ENCODE results near the gene KLK11. TPM values are rescaled to one million over a fixed set of nuclear protein-coding genes. Genes with fewer than 3 reads are reported as not detected.

Gene KLK11
- total RNA-seq, 4 donors from 2014 or later, result 1.3 TPM; not detected in 3

- no peak overlapping the region for H3K27ac ChIP-seq
- peaks cover 0 to 31% (median 1%) of the 10 kb centered on the region in 4 donors for H3K4me1 ChIP-seq
- H3K36me3 ChIP-seq, result no peaks in the 10 kb centered on the region
- 88 to 94% methylated on average over 18 to 19 of the region's 19 CpGs for WGBS, 2 donors
- peaks cover 0 to 5% (median 0%) of the 10 kb centered on the region in 4 donors for H3K9me3 ChIP-seq
- TF ChIP-seq POLR2A (IDR thresholded peaks at IDR 0.05) (no peak), EP300 (IDR thresholded peaks at IDR 0.05) (no peak), CTCF (IDR thresholded peaks at IDR 0.05) (no peak)
- H3K27me3 ChIP-seq, result peaks cover 0 to 68% of the 10 kb centered on the region in 2 donors
- no peak for DNase-seq (ENCODE audit: low spot score in 2 of 2)
- no peak overlapping the region for H3K4me3 ChIP-seq
Observed at GRCh38 chr19:51015691-51016267, 10.6 kb downstream of the KLK11 start.

- no peak overlapping the region for H3K4me3 ChIP-seq
- no peak overlapping the region for H3K27ac ChIP-seq
- TF ChIP-seq CTCF (IDR thresholded peaks at IDR 0.05) (no peak), POLR2A (IDR thresholded peaks at IDR 0.05) (no peak), EP300 (IDR thresholded peaks at IDR 0.05) (no peak)
- DNase-seq (ENCODE audit: low spot score in 2 of 2), result no peak
- H3K9me3 ChIP-seq, result peaks cover 0 to 5% (median 0%) of the 10 kb centered on the region in 4 donors
- H3K36me3 ChIP-seq, result no peaks in the 10 kb centered on the region
- H3K4me1 ChIP-seq, result peaks cover 0 to 19% (median 0%) of the 10 kb centered on the region in 4 donors
- WGBS, 2 donors, result 88 to 90% methylated on average over 6 of the region's 6 CpGs
- peaks cover 0 to 56% of the 10 kb centered on the region in 2 donors for H3K27me3 ChIP-seq
Observed at GRCh38 chr19:51014242-51014641, 12.2 kb downstream of the KLK11 start.

GRCh38 chr19:51012661-51013190 is 13.7 kb downstream of the KLK11 start:
- WGBS, 2 donors, result 69 to 80% methylated on average over 12 of the region's 12 CpGs
- H3K36me3 ChIP-seq, result no peaks in the 10 kb centered on the region
- no peak for DNase-seq (ENCODE audit: low spot score in 2 of 2)
- no peak overlapping the region for H3K27ac ChIP-seq
- H3K9me3 ChIP-seq, result peaks cover 0 to 2% (median 0%) of the 10 kb centered on the region in 4 donors
- peaks cover 0 to 41% of the 10 kb centered on the region in 2 donors for H3K27me3 ChIP-seq
- H3K4me3 ChIP-seq, result no peak overlapping the region
- TF ChIP-seq POLR2A (IDR thresholded peaks at IDR 0.05), result no peak
- TF ChIP-seq EP300 (IDR thresholded peaks at IDR 0.05), result no peak
- no peak for TF ChIP-seq CTCF (IDR thresholded peaks at IDR 0.05)
- H3K4me1 ChIP-seq, result peaks cover 0 to 13% (median 0%) of the 10 kb centered on the region in 4 donors

- no peak for DNase-seq (ENCODE audit: low spot score in 2 of 2)
- H3K36me3 ChIP-seq, result no peaks in the 10 kb centered on the region
- H3K4me1 ChIP-seq, result no peaks in the 10 kb centered on the region
- H3K4me3 ChIP-seq, result no peak overlapping the region
- peaks cover 0 to 16% of the 10 kb centered on the region in 2 donors for H3K27me3 ChIP-seq
- TF ChIP-seq EP300 (IDR thresholded peaks at IDR 0.05) (no peak), POLR2A (IDR thresholded peaks at IDR 0.05) (no peak), CTCF (IDR thresholded peaks at IDR 0.05) (no peak)
- 75% methylated on average over 4 of the region's 4 CpGs for WGBS, 2 donors
- no peak overlapping the region for H3K27ac ChIP-seq
- no peaks in the 10 kb centered on the region for H3K9me3 ChIP-seq
Observed at GRCh38 chr19:51010066-51010795, 16.2 kb downstream of the KLK11 start.

All from tibial nerve (tissue), 4 donors.